Activated T-cell treated with anti-CD3 and anti-CD28 coated beads for 4 hours (primary cell): ENCODE results near the gene DNAJC15.

Experiments
- DNase-seq: peaks from one replicate; pipeline ENCODE4 v3.0.0-alpha.2; 2020

DNAJC15 gene

DNA sequence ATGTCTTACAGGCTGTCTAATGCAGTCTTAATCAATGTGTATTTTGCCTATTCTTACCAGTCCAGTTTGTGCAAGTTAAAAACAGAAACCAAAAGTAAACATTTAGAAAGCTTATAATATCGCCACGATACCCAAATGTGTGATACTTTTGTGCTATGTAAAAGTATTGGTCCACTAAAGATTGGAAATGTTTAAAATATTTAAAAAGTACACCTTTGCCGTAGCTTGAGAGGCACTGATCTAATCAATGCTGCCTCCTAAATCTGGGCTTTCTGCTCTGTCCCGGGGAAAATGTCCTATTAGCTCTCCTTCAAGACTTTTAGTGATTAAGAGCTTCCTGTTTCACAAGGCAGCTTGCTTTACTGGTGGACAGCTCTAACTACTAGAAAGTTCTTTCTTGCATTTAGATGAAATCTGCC lies 64.7 kb downstream of the DNAJC15 start:
- DNase-seq = no peak

DNA sequence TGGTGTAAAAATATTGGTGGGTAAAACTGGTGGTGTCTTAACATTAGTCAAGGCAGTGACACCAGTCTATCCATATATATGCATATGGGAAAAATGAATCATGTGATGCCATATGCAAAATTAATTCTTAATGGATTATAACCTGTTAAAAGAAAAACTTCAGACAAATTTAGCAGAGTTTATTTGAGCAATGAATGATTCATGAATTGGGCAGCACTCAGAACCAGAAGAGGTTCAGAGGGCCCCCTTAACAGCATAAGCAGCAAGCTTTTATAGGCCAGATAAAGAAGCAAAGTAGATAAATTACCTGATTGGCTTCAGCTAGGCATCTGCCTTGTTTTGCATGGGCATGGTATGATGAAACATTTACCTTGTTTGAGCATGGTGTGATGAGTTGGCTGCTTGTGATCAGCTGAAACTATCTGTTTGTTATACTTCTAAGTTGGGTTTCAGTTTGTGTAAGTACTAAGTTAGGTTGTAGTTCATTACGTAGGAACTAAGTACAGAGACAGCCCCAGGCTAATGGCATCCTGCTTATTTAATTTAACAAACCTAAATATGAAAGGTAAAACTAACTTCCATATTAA lies 66.6 kb downstream of the DNAJC15 start:
- no peak for DNase-seq

DNA sequence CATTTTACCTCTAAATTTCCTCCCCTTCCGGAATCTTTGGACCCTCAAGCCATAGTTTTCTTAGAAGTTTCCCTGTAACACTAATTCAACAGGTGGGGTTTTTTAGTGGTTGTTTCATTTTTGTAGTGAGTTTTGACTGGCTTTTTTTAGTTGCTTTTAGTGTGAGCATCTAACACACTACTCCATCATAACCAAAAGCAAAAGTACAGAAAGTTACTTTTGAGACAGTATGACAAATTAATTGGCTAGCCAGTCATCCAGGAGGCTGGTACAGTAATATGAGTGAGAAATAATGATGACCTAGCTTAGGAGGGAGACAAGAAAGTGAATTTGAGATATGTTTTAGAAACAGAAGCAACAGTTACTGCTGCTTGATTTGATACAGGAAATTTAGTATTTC lies 71.5 kb downstream of the DNAJC15 start:
- no peak for DNase-seq

DNA sequence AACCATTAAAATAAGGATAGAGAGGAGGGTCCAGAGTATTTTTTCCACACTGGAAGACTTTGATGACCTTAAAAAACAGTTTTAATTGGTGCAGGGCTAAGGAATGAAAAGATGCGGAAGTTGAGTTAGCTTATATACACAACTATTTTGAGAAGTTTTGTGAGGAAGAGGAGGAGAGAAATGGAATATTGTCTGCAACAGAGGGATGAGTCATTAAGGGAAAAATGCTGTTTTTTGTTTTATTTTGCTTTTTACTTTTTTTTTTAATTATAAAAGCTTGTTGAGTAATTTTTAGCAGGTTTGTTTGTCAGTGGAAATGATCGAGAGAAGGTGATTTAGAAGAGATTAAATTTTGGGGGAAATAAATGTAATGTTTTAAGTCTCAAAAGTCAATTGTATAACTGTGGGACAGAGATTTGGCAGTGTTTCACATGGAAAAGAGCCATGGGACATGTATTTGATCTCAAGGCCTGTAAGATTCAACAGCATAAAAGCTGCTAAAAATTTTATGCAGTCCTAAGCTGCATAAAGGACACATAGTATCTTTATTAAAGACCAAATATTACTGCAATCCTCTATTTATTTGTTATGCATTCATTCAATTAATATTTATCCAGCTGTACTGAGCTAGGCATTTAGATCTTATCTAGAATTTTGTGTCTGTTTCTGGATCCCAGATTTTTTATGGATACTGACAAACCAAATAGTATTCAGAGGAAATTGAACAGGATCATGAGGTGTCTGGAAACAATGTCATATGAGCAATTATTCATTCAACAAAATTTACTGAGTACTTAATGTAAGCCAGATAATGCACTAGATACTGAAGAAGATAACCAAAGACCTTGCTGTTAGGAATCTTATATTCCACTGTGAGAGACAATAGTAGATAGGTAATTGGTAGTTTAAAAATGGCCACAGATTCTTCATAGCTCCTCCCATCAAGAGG lies 72.7 kb downstream of the DNAJC15 start:
- DNase-seq = no peak

DNA sequence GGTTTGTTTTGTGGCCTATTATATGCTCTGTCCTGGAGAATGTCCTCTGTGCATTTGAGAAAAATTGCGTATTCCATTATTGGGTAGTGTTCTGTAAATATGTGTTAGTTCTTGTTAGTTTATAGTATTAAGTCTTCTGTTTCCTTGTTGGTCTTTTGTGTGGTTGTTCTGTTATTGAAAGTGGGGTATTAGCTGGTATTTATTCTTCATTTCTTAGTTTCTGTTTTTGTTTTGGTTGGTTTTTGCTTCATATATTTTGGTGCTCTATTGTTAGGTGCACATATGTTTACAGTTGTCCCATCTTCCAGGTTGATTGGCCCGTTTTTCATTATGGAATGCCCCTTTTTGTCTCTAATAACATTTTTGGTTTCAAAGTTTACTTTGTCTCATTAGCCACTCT lies 77.3 kb downstream of the DNAJC15 start:
- no peak for DNase-seq

DNA sequence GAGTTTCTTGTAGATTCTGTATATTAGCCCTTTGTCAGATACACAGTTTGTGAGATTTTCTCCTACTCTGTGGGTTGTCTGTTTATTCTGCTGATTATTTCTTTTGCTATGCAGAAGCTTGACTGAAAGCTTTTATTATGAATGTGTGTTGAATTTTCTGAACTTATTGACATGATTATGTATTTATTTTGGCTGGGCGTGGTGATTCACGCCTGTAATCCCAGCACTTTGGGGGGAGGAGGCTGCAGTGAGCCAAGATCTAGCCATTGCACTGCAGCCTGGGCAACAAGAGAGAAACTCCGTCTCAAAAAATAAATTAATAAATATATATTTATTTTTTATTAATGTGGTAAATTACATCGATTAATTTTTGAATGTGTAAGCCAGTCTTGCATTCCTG lies 78.9 kb downstream of the DNAJC15 start:
- DNase-seq = no peak

DNA sequence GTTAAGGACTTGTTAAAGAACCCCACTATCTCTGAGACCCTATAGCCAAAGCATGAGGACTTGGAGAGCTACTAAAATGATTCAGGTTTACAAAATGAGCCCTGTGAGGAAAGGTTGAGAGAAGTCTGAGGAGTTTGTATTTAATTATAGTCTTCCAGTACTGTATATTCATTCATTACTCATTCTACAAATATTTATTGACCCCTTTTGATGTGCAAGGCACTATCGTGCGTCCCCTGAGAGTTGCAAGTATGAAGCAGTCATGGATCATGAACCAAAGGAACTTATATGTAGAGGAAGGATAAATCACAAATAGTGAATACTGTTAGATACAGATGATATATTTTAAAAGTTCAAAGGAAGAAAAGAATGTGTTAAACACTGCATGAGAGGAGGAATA lies 84.4 kb downstream of the DNAJC15 start:
- no peak for DNase-seq

DNA sequence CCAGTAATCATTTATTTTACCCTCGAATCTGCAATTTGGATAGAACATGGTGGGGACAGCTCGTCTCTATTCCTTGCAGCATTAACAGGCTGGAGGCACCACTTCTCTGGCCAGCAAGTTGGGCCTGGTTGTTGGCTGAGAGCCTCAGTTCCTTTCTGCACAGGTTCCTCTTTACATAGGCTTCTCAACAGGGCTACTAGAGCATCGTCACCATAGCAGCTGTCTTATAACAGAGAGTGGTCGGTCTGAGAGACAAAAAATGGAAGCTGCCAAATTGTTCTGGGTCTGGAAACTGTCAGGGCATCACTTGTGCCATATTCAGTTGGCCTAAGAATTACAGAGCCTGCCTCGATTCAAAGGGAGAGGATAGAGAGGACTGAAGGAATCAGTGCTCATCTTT lies 86.7 kb downstream of the DNAJC15 start:
- no peak for DNase-seq

DNA sequence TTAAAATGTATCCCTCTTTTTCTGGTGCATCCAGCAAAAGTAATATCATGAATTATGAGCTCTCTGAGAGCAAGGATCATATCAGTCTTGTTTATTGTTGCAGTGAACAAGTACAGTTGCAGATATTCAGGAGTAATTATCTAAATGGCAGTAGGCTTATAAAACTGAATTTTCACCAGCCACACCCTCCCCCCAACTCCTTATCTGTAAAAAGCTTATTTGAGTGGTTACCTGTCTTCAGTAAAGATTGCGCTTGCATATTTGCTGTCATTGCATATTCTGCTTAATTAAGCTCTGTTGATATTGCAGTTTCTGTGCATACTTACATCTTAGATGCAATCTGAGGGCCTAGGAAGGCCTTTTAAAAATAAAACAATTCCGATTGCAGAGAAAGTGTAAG lies 87.3 kb downstream of the DNAJC15 start:
- DNase-seq = no peak

DNA sequence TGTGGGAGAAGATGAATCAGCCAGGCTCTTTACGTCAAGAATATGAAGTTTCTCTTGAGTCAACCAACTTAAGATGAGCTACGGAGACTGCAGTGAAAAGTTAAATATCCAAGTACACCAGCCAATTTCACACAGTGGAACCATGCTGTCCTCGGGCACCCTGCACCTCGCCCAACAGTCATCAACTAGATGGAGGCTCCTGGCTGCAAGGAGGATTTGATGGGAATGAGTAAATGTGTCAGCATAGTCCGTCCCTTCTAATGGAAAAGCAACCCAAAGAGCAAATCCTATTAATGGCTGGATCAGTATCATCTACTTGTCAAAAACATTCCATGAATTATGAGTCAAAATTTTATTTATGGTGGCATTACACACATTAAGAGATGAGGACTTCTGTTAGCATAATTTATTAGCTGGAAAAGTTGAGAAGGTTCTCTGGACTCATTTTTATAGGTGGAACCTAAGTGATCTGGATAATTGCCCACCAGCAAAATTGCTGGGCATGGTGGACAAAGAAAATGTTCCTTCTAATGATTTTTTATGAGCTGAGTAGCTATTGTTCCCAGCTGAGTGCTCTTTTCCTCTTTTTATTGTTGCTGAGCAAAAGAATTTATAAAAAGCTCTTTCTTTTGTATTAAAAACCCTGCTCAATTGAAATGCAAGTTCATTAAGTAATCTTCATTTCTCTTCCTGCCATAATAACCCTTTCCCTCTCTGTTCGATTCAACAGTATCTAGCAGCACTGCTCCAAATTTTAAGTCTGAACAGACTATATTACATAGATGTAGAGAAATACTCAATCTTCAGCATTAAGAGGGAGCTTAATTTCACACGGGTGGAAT lies 88.4 kb downstream of the DNAJC15 start:
- DNase-seq = no peak

DNA sequence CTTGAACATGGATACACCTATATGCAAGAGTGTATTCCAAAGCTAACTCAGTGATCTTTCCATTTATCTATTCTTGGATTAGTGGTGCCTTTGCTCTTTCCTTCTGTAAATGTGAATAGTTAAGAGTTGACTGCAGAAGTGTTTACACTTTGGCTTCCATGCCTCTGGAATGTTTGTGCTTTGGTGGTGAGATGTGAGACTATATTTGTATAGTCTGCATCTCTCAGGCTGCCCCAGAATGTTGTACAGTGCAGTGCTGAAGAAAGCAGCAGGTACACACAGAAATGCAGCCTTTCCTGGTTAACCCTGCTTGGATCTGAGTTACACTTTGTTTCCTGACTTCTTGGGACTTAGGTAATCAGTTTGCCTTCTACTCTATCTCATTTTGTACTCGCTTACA lies 90.2 kb downstream of the DNAJC15 start:
- no peak for DNase-seq

DNA sequence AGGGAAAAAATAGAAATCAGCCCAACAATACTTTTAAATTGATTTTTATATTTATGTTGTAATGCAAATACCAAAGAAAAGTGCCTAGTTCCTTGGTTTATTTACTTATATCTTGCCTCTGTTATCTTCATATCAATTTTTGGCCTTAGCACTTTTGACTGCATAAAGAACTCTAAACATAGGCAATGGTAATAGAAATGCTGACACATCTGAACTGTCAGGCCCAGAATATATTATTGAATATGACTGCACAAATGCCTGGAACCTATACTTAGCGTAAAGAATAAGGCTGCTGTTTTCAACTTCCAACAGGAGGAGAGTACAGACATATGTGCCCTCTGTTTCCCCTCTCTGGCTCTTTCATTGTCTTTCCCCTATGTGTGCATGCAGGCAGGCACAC lies 91.1 kb downstream of the DNAJC15 start:
- DNase-seq = no peak

DNA sequence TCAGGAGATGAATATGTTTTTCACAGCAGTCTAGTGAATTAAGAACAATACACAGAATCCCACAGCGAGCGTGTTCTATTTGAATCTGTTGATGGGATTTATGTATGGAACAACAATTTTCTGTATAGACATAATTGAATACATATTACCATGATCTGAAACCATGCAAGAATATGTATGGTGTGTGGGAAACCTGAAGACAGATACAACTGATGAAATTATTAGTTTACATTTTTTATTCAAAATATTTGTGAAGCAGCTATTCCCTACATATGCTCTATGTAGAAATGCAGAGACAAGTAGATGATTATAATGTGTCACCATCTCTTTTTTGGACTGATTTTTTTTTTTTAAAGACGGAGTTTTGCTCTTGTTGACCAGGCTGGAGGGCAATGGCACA lies 91.8 kb downstream of the DNAJC15 start:
- DNase-seq = no peak

DNA sequence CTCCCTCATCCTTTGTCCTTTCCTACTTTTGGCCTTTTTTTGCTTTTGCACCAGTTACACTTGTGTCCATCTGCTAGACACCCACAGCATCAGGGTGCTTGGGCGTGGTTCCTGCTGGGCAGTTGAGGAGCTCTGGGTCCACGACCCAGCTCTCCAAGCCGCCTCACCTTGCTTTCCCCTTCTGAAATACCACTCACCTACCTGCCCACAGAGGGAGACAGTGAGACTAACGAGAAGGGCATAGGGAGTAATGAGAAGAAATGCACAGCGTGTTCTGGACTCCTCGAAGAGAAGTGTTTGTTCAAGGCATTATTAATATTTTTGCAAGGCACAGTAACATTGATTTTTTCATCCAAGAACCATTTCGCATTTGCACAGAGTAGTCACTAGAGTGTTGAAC lies 92.9 kb downstream of the DNAJC15 start:
- DNase-seq = no peak

DNA sequence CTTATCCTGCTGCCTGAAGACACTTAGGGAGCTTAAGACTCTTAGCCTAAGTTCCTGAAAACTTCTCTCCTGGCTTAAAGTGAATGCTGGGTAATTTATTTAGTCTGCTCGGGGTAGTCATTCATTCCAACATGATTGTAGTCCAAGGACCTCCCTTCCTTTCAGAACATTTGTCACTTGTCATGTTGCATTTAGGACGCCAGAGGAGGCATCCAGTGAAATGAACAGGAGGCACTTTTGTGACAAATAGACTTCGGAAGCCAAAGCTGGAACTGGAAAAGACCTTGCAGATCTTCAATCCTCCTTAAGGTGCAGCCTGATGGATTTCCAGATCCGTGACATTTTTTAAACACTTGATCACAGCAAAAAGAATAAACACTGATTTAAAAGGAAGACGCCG lies 95.1 kb downstream of the DNAJC15 start:
- DNase-seq = no peak

DNA sequence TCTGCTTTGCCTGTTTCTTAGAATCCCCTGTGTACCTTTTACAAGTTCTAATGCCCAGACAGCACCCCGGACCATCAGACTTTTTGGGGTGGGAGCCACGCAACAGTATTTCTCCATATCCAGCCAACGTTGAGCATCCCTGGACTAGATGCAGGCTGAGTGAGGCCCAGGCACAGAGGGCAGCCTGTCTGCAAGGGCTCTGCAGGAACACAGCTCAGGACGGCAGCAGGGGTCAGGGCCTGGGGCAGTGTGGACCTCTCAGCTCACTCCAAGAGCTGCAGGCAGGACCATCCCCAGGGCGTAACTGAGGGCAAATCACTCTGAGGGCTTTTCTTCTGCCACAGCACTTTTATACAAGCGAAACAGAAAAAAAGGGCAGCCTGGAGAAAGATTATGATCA lies 95.8 kb downstream of the DNAJC15 start:
- DNase-seq = no peak

DNA sequence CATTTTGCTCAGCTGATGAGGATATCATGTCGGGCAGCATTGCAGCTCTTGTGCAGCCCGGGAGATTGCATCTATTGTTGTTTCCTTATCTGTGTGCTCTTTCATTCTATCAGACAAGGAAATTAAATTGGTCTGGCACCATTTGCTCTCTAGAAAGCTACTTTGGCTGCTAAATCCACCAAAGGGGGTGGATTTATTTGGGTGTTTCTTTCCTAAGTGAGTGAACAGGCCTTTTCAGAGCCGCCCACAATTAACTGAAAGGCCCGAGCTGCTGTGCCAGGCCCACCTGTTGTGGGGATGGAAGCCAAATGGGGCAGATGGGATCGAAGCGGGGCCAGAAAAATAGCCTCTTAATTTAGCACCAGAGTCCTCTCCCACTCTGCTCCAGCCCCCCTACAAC lies 99.4 kb downstream of the DNAJC15 start:
- DNase-seq = no peak

DNA sequence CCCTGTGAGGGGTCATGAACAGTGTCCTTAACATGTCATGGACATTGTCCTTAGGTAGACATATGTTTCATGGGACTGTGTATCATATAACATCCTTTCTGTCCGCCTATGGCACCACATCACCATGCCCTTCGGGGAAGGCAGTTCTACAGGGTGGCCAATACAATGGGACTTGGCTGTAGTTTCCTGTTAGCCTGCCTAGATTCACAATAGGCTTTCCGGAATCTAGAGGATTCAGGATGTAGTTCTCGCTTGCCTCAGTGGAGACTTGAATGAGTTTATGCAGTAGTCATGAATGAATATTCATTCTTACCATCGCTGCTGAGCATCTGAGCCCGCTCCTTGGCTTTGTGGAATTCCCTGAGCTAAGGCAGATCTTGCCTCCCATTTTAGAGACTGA lies 100.5 kb downstream of the DNAJC15 start:
- DNase-seq = no peak

DNA sequence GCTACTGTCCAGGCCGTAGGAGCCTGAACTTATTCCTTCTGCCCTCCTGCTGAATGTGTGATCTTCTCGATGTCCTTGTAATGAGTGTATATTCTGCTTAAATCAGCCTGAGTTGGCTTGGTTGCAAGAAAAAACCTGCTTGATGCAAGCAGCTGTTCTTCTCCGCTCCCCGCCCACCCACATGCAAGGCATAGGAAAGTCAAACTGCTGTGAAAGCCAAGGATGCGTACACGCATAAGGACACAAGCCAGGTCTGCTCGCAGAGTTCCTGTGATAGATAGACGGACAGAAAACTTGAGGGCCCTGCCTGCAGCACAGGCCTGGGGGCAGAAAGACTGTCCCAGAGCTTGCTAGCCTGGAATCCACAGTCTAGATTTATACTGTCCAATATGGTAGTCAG lies 101.1 kb downstream of the DNAJC15 start:
- no peak for DNase-seq

DNA sequence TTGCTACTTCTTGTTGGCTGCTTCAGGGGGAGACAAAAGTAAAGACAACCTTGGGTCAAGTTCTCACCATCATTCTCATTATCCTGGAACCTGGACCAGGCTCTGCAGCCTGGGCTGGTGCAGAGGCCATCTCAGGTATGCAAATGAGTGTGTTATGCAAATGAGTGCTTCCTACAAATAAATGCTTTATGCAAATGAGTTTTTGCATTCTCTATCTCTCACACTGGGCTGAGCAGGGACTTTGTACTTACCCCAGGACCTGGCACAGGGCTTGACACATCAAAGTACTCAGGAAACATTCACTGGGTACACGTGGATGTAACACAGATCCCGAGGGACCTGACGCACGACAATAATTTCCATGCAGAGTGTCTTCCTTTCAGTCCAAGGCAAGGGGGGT lies 103.0 kb downstream of the DNAJC15 start:
- no peak for DNase-seq

DNA sequence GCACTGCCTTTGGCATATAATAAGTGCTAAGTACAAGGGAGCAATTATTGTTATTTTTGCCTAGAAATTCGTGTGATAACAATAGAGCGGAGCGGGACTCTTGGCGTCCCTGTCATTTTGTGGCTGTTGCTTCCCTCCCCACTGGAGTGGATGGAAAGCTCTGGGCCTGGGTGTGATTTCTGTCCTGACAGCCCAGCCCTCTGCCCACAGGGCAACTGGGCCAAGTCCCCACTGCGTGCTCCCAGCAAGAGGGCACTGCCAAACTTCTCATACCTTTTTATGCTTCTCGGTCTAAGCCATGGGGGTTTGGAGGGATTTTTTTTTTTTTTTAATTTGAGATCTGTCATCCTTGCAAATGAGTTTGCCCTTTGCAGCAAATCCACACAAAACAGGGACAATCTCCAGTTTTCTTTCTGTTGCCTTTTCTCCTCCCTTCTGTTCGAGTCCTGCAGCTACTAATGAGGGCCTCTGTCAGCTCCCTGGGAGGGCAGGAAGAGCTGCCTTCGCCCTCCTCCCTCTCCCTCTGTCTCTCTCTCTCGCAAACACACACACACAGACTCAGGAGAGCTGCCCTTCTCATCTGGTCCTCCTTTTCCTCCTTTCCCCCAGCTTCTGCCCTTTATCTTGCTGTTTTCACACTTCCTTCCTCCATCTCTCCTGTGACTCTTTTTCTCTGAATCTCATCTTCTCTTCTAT lies 103.9 kb downstream of the DNAJC15 start:
- no peak for DNase-seq

DNA sequence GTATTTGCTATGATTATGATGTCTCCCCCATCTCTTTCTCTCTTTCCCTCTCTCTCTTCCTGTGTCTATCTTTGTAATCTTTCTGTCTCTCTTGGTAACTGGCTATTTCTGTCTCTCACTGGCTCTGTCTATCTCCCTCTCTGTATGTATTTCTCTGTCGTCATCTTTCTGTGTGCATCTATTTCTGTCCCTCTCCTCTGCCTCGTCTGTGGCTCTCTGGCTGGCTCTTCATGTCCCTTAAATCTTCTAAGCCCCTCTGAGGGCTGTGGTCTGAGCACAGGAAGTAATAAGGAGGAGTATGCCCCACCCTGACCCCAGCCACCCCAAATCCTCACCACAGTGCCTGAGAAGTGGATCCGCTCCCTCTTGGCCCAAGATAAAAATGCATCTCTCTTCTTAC lies 104.4 kb downstream of the DNAJC15 start:
- DNase-seq = no peak

DNA sequence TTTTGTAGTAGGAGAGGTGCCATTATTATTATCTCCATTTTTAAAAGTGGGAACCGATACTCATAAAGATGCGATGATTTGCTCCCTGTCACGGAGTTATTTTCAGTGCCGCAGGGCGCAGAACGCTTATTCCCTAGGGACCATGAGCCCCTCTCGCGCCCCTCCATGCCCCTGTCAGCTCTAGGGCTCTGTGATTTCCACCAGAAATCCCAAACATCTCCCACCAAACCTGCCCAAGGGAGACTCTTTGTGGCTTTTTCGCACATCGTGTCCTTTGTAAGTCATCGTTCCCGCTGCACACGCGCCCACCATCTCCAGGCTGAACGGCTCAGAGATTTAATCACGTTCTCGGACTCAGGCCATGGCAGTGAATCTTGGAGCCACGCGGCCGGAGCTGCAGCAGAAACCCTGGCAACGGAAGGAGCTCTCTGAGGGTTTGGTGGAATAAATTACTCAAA lies 105.1 kb downstream of the DNAJC15 start:
- no peak for DNase-seq
